OCI-LY1 (cell line): ENCODE data around the gene C3orf80.

ENCODE experiments used
- H2AFZ ChIP-seq: fragments of 200-600 bp; sonication (generic), shearing (Covaris generic); 2 replicates; pipeline ENCODE4 v1.6.0; 2014; ENCODE audit warnings: antibody characterized with exemption, mild to moderate bottlenecking, low read length
- H3F3A ChIP-seq: fragments of 200-600 bp; sonication (generic), shearing (Covaris generic); 2 replicates; pipeline ENCODE4 v1.6.0; 2014; ENCODE audit warnings: mild to moderate bottlenecking, antibody characterized with exemption, low read length, moderate library complexity; ENCODE audit not compliant: insufficient read depth
- H3K27ac ChIP-seq: fragments of 200-600 bp; sonication (generic); 2 replicates; pipeline ENCODE4 v1.5.1; 2014; ENCODE audit warnings: low read length, mixed run types, mild to moderate bottlenecking, low read depth; ENCODE audit not compliant: poor library complexity, severe bottlenecking
- H3K27me3 ChIP-seq: fragments of 200-600 bp; sonication (generic); 2 replicates; pipeline ENCODE4 v1.6.0; 2014; ENCODE audit warnings: antibody characterized with exemption, mild to moderate bottlenecking, low read length, moderate library complexity; ENCODE audit not compliant: insufficient read depth
- H3K36me3 ChIP-seq: fragments of 200-600 bp; sonication (generic); 2 replicates; pipeline ENCODE4 v1.6.1; 2014; ENCODE audit warnings: mild to moderate bottlenecking, antibody characterized with exemption, low read length, moderate library complexity, mixed read lengths; ENCODE audit not compliant: insufficient read depth
- H3K4me1 ChIP-seq: fragments of 200-600 bp; sonication (generic); 2 replicates; pipeline ENCODE4 v1.5.1; 2014; ENCODE audit warnings: mild to moderate bottlenecking, low read length, moderate library complexity; ENCODE audit not compliant: insufficient read depth, severe bottlenecking
- H3K4me2 ChIP-seq: fragments of 200-600 bp; sonication (generic), shearing (Covaris generic); 2 replicates; pipeline ENCODE4 v1.6.1; 2014; ENCODE audit warnings: low read length
- H3K4me3 ChIP-seq: fragments of 200-600 bp; sonication (generic); 2 replicates; pipeline ENCODE4 v1.5.1; 2014; ENCODE audit warnings: low read length, low read depth, mild to moderate bottlenecking, mixed read lengths; ENCODE audit not compliant: poor library complexity, severe bottlenecking
- H3K79me2 ChIP-seq: fragments of 200-600 bp; shearing (Covaris generic); 2 replicates; pipeline ENCODE4 v1.6.1; 2016; ENCODE audit warnings: mixed run types, low read length, mixed read lengths; ENCODE audit not compliant: insufficient read depth
- H3K9ac ChIP-seq: fragments of 200-600 bp; sonication (generic), shearing (Covaris generic); 2 replicates; pipeline ENCODE4 v1.6.1; 2014; ENCODE audit warnings: mild to moderate bottlenecking, low read length, mixed read lengths
- H3K9me2 ChIP-seq: fragments of 200-600 bp; sonication (generic), shearing (Covaris generic); 2 replicates; pipeline ENCODE4 v1.6.1; 2014; ENCODE audit warnings: low read depth, mild to moderate bottlenecking, low read length, mixed read lengths
- H3K9me3 ChIP-seq: fragments of 200-600 bp; shearing (Covaris generic); 2 replicates; pipeline ENCODE4 v1.6.1; 2014; ENCODE audit warnings: low read length, mixed read lengths
- H4K20me1 ChIP-seq: fragments of 200-600 bp; sonication (generic), shearing (Covaris generic); 2 replicates; pipeline ENCODE4 v1.6.0; 2016; ENCODE audit warnings: mild to moderate bottlenecking, low read length; ENCODE audit not compliant: insufficient read depth
- CTCF ChIP-seq: fragments of 200-600 bp; sonication (generic), shearing (Covaris generic); IDR thresholded peaks from 2 replicates; pipeline ENCODE4 v1.5.1; 2017; ENCODE audit warnings: mild to moderate bottlenecking, antibody characterized with exemption, low read length, moderate library complexity, mixed read lengths
- EZH2 ChIP-seq: fragments of 200-600 bp; sonication (generic), shearing (Covaris generic); IDR thresholded peaks from 2 replicates; pipeline ENCODE4 v1.8.0; 2017; ENCODE audit warnings: borderline replicate concordance, mixed run types, mild to moderate bottlenecking, antibody characterized with exemption, low read length, moderate library complexity, mixed read lengths

The C3orf80 gene

GRCh38 chr3:160224256-160224655 is 966 bp upstream of the C3orf80 start:
- no peak for TF ChIP-seq EZH2
- TF ChIP-seq CTCF: no peak
- Histone ChIP-seq H3K9me2 (no peaks in the 10 kb centered on the region), H2AFZ (no peak overlapping the region), H3F3A (no peaks in the 10 kb centered on the region), H3K36me3 (no peaks in the 10 kb centered on the region), H3K27ac (no peak overlapping the region), H3K4me2 (no peak overlapping the region), H3K9ac (no peak overlapping the region), H3K79me2 (no peaks in the 10 kb centered on the region), H4K20me1 (no peaks in the 10 kb centered on the region), H3K4me3 (no peak overlapping the region), H3K9me3 (no peaks in the 10 kb centered on the region), H3K27me3 (peaks cover 11% of the 10 kb centered on the region), H3K4me1 (peaks cover 10% of the 10 kb centered on the region)

- Histone ChIP-seq H3K4me1 (peaks cover 10% of the 10 kb centered on the region), H3K9me2 (no peaks in the 10 kb centered on the region), H3K27ac (no peak overlapping the region), H3K9me3 (no peaks in the 10 kb centered on the region), H3K4me2 (peak overlapping the region; percentile 79), H3K36me3 (no peaks in the 10 kb centered on the region), H3K27me3 (peaks cover 11% of the 10 kb centered on the region), H2AFZ (no peak overlapping the region), H3K9ac (no peak overlapping the region; the same call in 1 of the 2 replicates), H3K79me2 (no peaks in the 10 kb centered on the region), H3K4me3 (peak overlapping the region; percentile 61), H4K20me1 (no peaks in the 10 kb centered on the region), H3F3A (no peaks in the 10 kb centered on the region)
- TF ChIP-seq CTCF (no peak), EZH2 (no peak)
Measured at GRCh38 chr3:160224811-160225175, 429 bp upstream of the C3orf80 start.

GRCh38 chr3:160226026-160226907 is 1.0 kb downstream of the C3orf80 start:
- H4K20me1 ChIP-seq: no peaks in the 10 kb centered on the region
- H3K9ac ChIP-seq: no peak overlapping the region
- H3K36me3 ChIP-seq: no peaks in the 10 kb centered on the region
- no peak overlapping the region for H3K27ac ChIP-seq
- no peaks in the 10 kb centered on the region for H3K79me2 ChIP-seq
- H3K4me2 ChIP-seq: peak overlapping the region; percentile 79
- no peak overlapping the region for H2AFZ ChIP-seq
- H3K9me2 ChIP-seq: no peaks in the 10 kb centered on the region
- TF ChIP-seq EZH2 (no peak), CTCF (no peak)
- peaks cover 11% of the 10 kb centered on the region for H3K27me3 ChIP-seq
- peak overlapping the region; percentile 61 for H3K4me3 ChIP-seq
- no peaks in the 10 kb centered on the region for H3K9me3 ChIP-seq
- H3K4me1 ChIP-seq: peaks cover 10% of the 10 kb centered on the region
- H3F3A ChIP-seq: no peaks in the 10 kb centered on the region
